ENCODE data around the gene NPY4R.
"Not testable (repeated sequence)": the region's sequence is repeated elsewhere in the genome, so short reads cannot be mapped to it uniquely, and the experiment has no call there.

- not testable (repeated sequence) for TF ChIP-seq SPI1 (IDR thresholded peaks at IDR 0.05; ENCODE audit: borderline replicate concordance, low read depth); CTCF (IDR thresholded peaks at IDR 0.05; ENCODE audit: insufficient read depth, low read length); REST (IDR thresholded peaks at IDR 0.05; ENCODE audit: insufficient replicate concordance, low read depth); GABPA (IDR thresholded peaks at IDR 0.05; ENCODE audit: low read depth)
Measured at GRCh38 chr10:46497401-46497800, 31.6 kb upstream of the NPY4R start.
